Transverse colon (tissue), 4 donors: ENCODE results near the gene TGFBI.

Source experiments
- EP300 ChIP-seq: sonication (generic); formaldehyde crosslinking; IDR thresholded peaks from one replicate; pipeline ENCODE4 v1.6.1; 2017; ENCODE audit warnings: antibody characterized with exemption, low read depth
- POLR2A ChIP-seq: fragments of 450-650 bp; IDR thresholded peaks from one replicate; pipeline ENCODE4 v1.6.1; 2016; ENCODE audit warnings: antibody characterized with exemption, mild to moderate bottlenecking, moderate library complexity
- POLR2AphosphoS5 ChIP-seq, 3 donors: sonication (generic); formaldehyde crosslinking; IDR thresholded peaks; one replicate each; pipeline ENCODE4 v1.6.1; 2016; ENCODE audit warnings: antibody characterized with exemption in 3 of 3
- TF ChIP-seq, protein P1 (sequence below), 5 experiments: fragments of 200-600 bp in 3 of 5; fragments of 450-650 bp in 2 of 5; sonication (generic) in 3 of 5; IDR thresholded peaks; 1 replicate in 2 of 5; 2 replicates in 3 of 5; pipeline ENCODE4 v1.5.1; 2016 to 2017; ENCODE audit warnings: antibody characterized with exemption in 5 of 5, inconsistent platforms in 3 of 5, mild to moderate bottlenecking in 2 of 5, moderate library complexity in 1 of 5

DNA sequence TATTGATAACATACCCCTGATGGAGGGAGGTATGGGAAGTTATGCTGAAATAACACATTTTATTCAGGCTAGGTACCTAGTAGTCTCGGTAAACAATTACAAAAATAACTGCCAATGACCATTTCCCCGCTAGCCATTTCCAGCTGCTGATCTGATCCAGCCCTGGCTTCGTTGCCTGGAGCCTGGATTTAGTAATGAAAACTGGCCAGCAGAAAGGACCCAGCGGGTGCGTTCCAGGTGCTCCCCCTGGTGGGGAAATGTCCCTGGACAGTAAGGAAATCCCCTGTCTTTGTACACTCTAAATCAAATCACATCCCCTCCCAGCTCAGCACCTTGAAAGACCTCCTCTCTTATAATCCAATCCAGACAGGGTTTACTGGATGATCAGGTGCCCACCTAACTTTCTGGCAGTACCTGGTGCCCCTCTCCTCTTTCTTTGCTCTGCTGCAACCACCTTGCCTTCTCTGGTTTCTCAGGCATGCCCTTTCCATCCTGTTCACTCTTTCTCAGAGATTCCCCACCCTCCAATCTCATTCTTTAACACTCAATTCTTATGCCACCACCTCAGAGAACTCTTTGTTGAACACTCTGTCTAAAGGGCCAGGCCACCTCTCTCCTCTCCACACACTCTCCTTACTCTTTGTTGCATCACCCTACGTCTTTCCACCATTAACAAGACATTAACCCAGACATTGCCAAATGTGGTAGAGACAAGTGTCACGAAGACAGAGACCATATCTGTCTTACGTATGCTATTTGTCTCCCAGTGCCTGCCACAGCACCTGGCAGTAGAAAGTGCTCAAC is 53.8 kb downstream of the TGFBI start:
- TF ChIP-seq, protein P1, sequence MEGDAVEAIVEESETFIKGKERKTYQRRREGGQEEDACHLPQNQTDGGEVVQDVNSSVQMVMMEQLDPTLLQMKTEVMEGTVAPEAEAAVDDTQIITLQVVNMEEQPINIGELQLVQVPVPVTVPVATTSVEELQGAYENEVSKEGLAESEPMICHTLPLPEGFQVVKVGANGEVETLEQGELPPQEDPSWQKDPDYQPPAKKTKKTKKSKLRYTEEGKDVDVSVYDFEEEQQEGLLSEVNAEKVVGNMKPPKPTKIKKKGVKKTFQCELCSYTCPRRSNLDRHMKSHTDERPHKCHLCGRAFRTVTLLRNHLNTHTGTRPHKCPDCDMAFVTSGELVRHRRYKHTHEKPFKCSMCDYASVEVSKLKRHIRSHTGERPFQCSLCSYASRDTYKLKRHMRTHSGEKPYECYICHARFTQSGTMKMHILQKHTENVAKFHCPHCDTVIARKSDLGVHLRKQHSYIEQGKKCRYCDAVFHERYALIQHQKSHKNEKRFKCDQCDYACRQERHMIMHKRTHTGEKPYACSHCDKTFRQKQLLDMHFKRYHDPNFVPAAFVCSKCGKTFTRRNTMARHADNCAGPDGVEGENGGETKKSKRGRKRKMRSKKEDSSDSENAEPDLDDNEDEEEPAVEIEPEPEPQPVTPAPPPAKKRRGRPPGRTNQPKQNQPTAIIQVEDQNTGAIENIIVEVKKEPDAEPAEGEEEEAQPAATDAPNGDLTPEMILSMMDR (IDR thresholded peaks at IDR 0.05), result peak; percentile 53 to 86 (median 82)
- TF ChIP-seq POLR2A (no peak), POLR2AphosphoS5 (IDR thresholded peaks at IDR 0.05) (no peak), EP300 (no peak)
